ENCODE data around the gene ZNF146.

ZNF146 gene

GRCh38 chr19:36222503-36222902, 7.6 kb downstream of the ZNF146 start:
- TF ChIP-seq POLR2AphosphoS5 (IDR thresholded peaks at IDR 0.05; ENCODE audit: low read depth, low read length) (no peak), TAF1 (IDR thresholded peaks at IDR 0.05; ENCODE audit: borderline replicate concordance, insufficient read depth, low read length) (no peak), FOXP2 (optimal IDR thresholded peaks at IDR 0.05; ENCODE audit: borderline replicate concordance, extremely low read depth, extremely low read length, insufficient read depth) (no peak), REST (IDR thresholded peaks at IDR 0.05; ENCODE audit: insufficient read depth in 1 of 2, low read depth in 2 of 2, low read length in 2 of 2) (no peak), SIN3A (IDR thresholded peaks at IDR 0.05; ENCODE audit: borderline replicate concordance, insufficient read depth, low read length) (no peak)

- no peak for TF ChIP-seq TAF1 (IDR thresholded peaks at IDR 0.05; ENCODE audit: borderline replicate concordance, insufficient read depth, low read length)
- no peak for TF ChIP-seq SIN3A (IDR thresholded peaks at IDR 0.05; ENCODE audit: borderline replicate concordance, insufficient read depth, low read length)
- TF ChIP-seq POLR2AphosphoS5 (IDR thresholded peaks at IDR 0.05; ENCODE audit: low read depth, low read length) = no peak
- no peak for TF ChIP-seq REST (IDR thresholded peaks at IDR 0.05; ENCODE audit: insufficient read depth in 1 of 2, low read depth in 2 of 2, low read length in 2 of 2)
- TF ChIP-seq FOXP2 (optimal IDR thresholded peaks at IDR 0.05; ENCODE audit: borderline replicate concordance, extremely low read depth, extremely low read length, insufficient read depth) = no peak
Observed at GRCh38 chr19:36225219-36225892, 10.4 kb downstream of the ZNF146 start.

DNA sequence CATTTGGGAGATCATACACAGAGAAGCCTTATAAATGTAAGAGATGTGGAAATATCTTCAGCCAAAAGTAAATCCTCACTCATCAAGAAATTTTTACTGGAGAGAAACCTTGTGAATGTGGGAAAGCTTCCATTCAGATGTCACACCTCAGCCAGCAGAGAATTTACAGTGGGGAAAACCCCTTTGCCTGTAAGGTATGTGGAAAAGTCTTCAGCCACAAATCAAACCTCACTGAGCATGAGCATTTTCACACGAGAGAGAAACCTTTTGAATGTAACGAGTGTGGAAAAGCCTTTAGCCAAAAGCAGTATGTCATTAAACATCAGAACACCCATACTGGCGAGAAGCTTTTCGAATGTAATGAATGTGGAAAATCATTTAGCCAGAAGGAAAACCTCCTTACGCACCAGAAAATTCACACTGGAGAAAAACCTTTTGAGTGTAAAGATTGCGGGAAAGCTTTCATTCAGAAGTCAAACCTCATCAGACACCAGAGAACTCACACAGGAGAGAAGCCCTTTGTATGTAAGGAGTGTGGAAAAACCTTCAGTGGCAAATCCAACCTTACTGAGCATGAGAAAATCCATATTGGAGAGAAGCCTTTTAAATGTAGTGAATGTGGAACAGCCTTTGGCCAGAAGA, 21.5 kb downstream of the ZNF146 start:
- TF ChIP-seq FOXP2 (optimal IDR thresholded peaks at IDR 0.05; ENCODE audit: borderline replicate concordance, extremely low read depth, extremely low read length, insufficient read depth) (no peak), SIN3A (IDR thresholded peaks at IDR 0.05; ENCODE audit: borderline replicate concordance, insufficient read depth, low read length) (no peak), POLR2AphosphoS5 (IDR thresholded peaks at IDR 0.05; ENCODE audit: low read depth, low read length) (no peak), TAF1 (IDR thresholded peaks at IDR 0.05; ENCODE audit: borderline replicate concordance, insufficient read depth, low read length) (no peak), REST (IDR thresholded peaks at IDR 0.05; ENCODE audit: insufficient read depth in 1 of 2, low read depth in 2 of 2, low read length in 2 of 2) (no peak)

GRCh38 chr19:36236946-36237310, 22.0 kb downstream of the ZNF146 start:
- TF ChIP-seq REST (IDR thresholded peaks at IDR 0.05; ENCODE audit: insufficient read depth in 1 of 2, low read depth in 2 of 2, low read length in 2 of 2) (no peak), POLR2AphosphoS5 (IDR thresholded peaks at IDR 0.05; ENCODE audit: low read depth, low read length) (no peak; the same call in 1 of the 2 replicates), SIN3A (IDR thresholded peaks at IDR 0.05; ENCODE audit: borderline replicate concordance, insufficient read depth, low read length) (no peak), FOXP2 (optimal IDR thresholded peaks at IDR 0.05; ENCODE audit: borderline replicate concordance, extremely low read depth, extremely low read length, insufficient read depth) (no peak), TAF1 (IDR thresholded peaks at IDR 0.05; ENCODE audit: borderline replicate concordance, insufficient read depth, low read length) (no peak)
